ENCODE data around the gene STOM. TPM values are rescaled to one million over a fixed set of nuclear protein-coding genes. Genes with fewer than 3 reads are reported as not detected.

STOM gene
- total RNA-seq, 1 donor from 2014 or later: 145 TPM

GRCh38 chr9:121371495-121372061 lies 1.5 kb upstream of the STOM start:
- DNase-seq (ENCODE audit: low spot score): no peak

DNA sequence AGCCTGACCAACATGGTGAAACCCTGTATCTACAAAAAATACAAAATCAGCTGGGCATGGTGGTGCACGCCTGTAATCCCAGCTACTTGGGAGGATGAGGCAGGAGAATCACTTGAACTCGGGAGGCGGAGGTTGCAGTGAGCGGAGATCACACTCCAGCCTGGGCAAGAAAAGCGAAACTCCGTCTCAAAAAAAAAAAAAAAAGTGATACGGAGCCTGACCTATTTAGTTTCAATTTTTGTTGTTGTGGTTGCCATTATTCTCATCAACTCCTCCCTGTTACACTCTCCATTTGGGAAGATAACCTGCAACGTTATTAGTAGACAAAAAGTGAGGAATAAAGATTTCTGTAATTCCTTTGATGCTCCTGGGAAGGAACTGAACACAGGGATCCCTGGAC lies 1.3 kb downstream of the STOM start:
- DNase-seq (ENCODE audit: low spot score): no peak

- DNase-seq (ENCODE audit: low spot score): no peak
These were observed 1.9 kb downstream of the STOM start for GRCh38 chr9:121368138-121368522.

- DNase-seq (ENCODE audit: low spot score): peak; percentile 72
These were observed 2.5 kb downstream of the STOM start for GRCh38 chr9:121367306-121368137.

GRCh38 chr9:121366611-121367192 lies 3.3 kb downstream of the STOM start:
- no peak for DNase-seq (ENCODE audit: low spot score)

DNA sequence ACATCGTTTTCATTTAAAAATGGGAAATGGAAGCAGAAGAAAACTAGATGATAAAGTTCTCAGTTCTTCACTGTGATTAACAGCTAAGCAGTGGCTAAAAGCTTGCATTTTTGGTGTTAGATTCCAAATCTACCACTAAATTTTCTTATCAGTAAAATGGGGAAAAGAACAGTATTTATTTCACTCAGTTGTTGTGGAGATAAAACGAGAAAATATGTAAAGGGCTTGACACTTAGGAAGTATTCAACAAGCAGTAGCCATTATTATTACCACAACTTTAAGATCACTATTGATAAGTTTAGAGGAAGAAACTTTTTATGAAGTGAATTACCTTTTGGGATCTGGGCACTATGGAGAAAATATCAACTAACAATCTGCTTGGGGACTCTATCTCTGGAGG lies 4.5 kb downstream of the STOM start:
- no peak for DNase-seq (ENCODE audit: low spot score)

- DNase-seq (ENCODE audit: low spot score): no peak
These were observed 5.2 kb downstream of the STOM start for GRCh38 chr9:121364886-121365285.

- no peak for DNase-seq (ENCODE audit: low spot score)
These were observed 6.0 kb downstream of the STOM start for GRCh38 chr9:121364077-121364476.

GRCh38 chr9:121363622-121363961 lies 6.5 kb downstream of the STOM start:
- DNase-seq (ENCODE audit: low spot score): no peak

DNA sequence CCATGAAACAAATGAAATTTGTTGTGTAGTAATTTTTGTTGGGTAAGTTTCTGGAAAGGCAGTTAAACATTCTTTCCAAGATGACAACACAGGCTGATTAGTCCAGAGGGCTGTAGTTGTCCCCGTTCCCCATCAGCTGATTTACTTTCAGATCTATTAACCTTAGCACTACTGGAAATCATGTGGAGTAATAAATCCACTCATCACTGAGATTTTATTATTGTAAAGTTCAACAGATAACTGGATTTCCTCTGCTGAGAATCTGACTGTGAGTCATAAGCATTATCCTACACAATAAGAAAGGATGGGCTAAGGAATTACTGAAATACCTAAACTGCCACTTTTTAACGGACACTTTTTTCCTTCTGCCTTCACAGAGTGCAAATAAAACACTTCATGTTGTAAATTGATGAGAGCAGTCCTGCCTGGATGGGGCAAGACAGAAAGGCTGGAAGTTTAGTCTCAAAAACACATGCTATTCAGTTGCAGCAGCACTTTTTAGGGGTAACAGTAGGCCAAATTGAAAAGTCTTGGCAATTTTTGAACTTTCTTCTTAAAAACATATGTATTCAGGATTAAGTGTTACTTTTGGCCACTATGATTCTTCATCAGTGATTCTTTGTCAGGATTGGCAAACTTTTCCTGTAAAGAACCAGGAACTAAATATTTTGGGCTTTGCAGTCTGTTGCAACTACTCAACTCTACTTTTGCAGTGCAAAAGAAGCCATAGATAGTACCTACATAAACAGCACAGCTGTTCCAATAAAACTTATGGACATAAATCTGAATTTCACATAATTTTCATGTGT lies 7.0 kb downstream of the STOM start:
- DNase-seq (ENCODE audit: low spot score): peak; percentile 85

DNA sequence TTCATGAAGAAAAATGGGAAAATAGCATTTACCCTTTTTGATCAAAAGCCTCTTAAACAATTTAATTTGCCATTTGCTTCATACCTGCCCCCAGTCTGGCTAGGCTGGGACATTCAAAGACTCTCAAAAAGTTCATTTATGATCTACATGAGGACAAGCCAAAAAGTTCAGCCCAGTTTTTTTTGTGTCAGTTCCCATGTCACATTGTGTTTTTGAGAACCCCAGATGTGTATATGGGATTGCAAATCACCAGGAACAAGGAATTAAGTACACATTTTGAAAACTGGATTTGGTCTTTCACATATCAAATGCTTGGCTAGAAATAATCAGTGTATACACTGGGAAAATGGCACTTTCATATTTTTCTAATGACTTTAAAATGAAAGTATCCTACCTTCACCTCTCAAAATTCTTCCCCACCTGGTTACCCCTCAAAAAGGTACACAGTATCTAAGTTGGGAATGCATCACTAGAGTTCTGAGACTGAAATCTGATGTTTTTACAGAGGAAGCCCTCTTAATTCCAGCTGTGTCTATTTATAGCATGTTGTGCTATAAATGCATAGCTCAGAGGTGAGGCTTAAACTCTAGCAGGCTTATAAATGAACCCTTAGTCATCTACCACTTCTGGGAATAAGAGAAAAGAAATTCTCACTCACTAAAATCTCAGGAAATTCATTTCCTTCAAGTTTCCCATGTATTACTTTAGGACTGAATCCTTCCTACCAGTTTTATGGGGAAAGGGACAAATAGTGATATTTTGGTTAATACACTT lies 9.3 kb downstream of the STOM start:
- peak; percentile 77 for DNase-seq (ENCODE audit: low spot score)

DNA sequence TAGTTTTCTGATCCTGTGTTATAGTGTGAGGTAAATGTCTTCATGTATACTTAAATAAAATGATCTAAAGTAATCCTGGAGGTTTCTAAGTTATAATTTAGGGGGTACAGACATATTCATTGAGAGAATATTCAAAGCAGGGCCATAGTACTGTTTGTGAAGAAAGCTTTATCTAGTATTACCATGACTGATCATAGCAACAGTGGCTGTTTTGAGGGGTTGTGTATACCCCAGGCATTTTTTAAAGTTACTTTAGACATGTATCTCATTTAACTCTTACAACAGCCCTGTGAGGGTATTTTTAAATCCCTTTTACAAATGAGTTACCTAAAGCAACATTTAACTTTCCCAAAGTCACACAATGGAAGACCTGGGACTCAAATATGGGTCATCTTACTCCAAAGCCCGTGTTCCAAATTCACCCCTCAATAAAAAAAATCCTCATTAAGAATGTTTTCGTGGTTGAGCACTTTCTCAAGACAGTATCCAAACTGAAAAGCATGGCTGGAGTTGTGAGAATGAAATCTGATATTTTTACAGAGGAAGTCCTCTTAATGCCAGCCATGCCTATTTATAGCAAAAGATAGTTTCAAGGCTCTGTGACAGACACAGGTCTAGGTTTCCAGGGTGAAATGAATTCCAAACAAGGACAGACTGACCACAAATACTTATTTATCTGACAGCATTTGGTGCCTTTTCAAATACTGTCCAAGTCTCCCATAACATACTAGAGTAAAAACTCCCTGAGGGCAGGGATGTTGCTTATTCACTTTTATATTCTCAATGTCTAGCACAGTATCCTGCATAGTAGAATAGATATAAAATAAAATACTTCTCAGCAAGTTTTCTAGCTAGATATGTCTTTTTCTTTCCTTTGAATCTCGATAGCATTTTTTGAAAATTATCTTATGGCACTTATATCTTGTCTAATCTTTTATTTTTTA lies 10.4 kb downstream of the STOM start:
- DNase-seq (ENCODE audit: low spot score): no peak

DNA sequence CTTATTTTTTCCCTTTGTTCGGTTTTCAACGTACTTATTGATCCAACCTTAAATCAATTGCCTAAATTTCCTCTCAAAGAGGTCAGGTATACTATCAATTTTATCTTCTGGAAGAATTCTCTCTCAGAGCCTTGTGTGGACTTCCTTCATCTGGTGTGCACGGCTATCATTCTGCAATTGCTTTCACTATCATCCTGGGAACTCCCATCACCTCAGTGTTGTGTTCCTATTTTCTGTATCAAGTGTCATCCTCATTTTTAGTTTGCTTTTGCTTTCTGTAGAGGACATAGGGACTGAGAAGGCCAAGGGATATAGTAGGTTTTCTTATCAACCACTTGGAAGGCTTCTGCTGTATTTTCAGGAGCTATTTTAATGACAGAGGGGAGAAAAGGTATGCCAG lies 11.3 kb downstream of the STOM start:
- DNase-seq (ENCODE audit: low spot score): no peak

DNA sequence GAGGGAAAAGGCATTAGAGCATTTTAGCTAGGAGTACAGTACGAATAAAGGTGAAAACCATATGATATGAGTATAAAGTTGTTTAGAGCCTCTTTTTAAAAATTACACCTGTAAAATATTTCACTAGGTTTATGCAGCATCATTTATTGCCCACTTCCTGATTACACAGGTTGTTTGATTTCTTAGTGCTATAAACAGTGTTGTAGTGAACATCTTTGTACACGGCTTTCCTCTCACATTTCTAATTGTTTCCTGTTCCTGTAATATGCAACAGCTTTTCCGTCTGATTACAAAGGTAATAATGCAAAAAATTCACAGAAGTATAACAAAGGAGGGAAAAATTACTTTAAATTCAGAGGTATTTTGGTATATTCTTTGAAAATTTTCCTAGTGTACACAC lies 13.0 kb downstream of the STOM start:
- DNase-seq (ENCODE audit: low spot score): no peak

- no peak for DNase-seq (ENCODE audit: low spot score)
These were observed 15.3 kb downstream of the STOM start for GRCh38 chr9:121354762-121355161.

DNA sequence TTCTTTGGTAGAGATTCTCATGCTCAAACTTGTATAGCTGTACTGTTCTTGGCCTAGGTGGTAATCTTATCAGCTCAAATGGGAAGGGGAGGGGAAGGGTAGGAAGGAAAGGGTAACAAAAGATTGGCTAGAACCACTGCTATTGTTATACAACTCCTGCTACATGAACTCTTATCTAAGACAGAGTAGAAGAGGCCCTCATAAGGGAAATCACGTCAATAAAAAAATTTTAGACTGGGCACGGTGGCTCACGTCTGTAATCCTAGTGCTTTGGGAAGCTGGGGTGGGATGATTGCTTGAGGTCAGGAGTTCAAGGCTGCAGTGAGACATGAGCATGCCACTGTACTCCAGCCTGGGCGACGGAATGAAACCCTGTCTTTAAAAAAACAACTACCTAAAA lies 15.9 kb downstream of the STOM start:
- peak; percentile 59 for DNase-seq (ENCODE audit: low spot score)

DNA sequence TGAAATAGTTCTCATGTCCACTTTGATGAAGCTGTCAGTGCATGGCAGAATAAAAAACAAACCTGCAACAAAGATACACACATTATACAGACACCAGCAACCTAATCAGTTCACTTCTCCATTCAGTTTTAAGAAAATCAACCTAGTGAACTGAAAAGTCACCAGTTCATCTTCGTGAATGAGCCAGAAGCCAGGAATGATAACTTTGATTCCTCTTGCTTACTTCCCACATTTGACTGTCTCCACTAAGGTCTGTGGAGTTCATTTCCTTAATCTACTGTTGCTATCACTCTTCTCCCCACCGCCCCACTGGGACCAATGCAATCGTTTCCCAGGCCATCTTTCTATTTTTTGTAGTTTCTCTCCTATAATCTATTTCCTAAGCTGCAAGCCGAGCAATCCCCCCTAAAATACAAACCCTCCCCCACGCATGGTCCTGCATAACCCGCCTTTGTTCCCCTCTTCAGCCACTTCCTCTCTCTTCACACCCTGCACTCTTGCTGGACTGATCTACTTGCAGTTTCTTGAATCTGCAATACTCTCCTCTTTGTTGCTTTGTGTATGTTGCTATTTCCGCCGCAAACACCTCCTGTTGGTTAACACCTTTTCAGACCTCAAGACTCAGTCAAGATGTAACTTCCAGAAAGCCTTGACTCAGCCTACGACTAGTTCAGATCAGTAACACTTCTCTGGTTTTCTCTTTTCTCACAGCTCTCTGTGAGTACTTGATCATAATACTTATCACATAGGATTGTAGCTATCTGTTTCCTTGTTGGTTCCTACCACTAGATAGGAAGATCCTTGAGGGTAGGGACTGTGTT lies 16.6 kb downstream of the STOM start:
- no peak for DNase-seq (ENCODE audit: low spot score)

DNA sequence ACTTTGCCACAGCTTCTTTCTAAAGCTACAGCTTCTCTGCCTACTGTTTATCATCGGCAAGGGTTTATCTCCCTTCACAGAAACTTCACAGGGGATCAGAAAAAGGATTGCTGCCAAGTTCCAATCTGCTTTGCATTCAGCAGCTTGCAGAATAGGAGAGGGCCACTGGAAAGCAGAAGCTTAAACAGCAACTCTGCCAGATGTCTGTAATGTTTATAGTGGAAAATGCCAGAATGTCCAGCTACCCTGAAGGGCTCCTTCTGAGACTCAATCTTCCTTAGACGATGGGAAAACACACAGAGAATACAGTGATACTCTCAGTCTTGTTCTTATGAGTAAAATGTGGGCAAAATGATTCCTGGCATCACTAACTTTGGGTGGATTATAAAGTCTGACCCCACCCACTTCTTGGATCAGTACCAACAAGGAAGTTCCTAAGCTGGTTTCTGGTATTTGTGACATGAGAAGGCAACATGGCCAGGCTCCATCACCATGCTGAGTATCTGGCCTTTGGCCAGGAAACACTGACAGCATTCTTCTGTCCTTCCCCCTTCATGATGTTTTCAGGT lies 19.0 kb downstream of the STOM start:
- DNase-seq (ENCODE audit: low spot score): peak; percentile 99

- no peak for DNase-seq (ENCODE audit: low spot score)
These were observed 20.0 kb downstream of the STOM start for GRCh38 chr9:121350036-121350435.
